ENCODE results near the gene ANO1.
"Not testable (repeated sequence)": the region's sequence is repeated elsewhere in the genome, so short reads cannot be mapped to it uniquely, and the experiment has no call there.

- TF ChIP-seq CTCF, POLR2AphosphoS5, POLR2A (IDR thresholded peaks at IDR 0.05): not testable (repeated sequence)
Measured at GRCh38 chr11:70218076-70218475, 140.0 kb downstream of the ANO1 start.

Data from breast epithelium (tissue), 3 donors.